Gastrocnemius medialis (tissue), 4 donors: ENCODE data around the gene IQCK. TPM values are rescaled to one million over a fixed set of nuclear protein-coding genes. Genes with fewer than 3 reads are reported as not detected.

Experiments
- ATAC-seq, 2 donors: fragments of 150-250 bp; one replicate each; pipeline ENCODE4 v1.9.1; 2016
- DNase-seq, 2 donors: peaks; one replicate each; pipeline ENCODE4 v3.0.0-alpha.2; 2019
- H3K27ac ChIP-seq, 4 donors: fragments of 200-600 bp; sonication (generic); 1 replicate in 1 of 4; 2 replicates in 3 of 4; pipeline ENCODE4 v1.5.1; 2016 to 2018; ENCODE audit warnings: mild to moderate bottlenecking in 2 of 4, moderate library complexity in 1 of 4
- H3K27me3 ChIP-seq, 3 donors: fragments of 200-600 bp; sonication (generic) in 2 of 3; 1 replicate in 1 of 3; 2 replicates in 2 of 3; pipeline versions ENCODE4 v1.5.1 to v1.6.0; 2016 to 2019; ENCODE audit warnings: mild to moderate bottlenecking in 1 of 3, moderate library complexity in 1 of 3
- H3K36me3 ChIP-seq, 2 donors: fragments of 200-600 bp; sonication (generic) in 1 of 2; one replicate each; pipeline ENCODE4 v1.5.1; 2017 to 2018
- H3K4me1 ChIP-seq, 2 donors: fragments of 200-600 bp; sonication (generic) in 1 of 2; one replicate each; pipeline ENCODE4 v1.5.1; 2016 to 2017; ENCODE audit warnings: mild to moderate bottlenecking in 2 of 2
- H3K4me3 ChIP-seq, 4 donors: fragments of 200-600 bp; sonication (generic) in 3 of 4; 1 replicate in 1 of 4; 2 replicates in 3 of 4; pipeline ENCODE4 v1.5.1; 2016 to 2019; ENCODE audit warnings: mild to moderate bottlenecking in 2 of 4
- H3K9me3 ChIP-seq, 3 donors: fragments of 200-600 bp; sonication (generic) in 2 of 3; 1 replicate in 1 of 3; 2 replicates in 2 of 3; pipeline ENCODE4 v1.5.1; 2016 to 2019
- CTCF ChIP-seq, 5 experiments: fragments of 450-650 bp in 3 of 5; fragments of 200-600 bp in 2 of 5; sonication (generic) in 2 of 5; IDR thresholded peaks in 4 of 5; conservative IDR thresholded peaks in 1 of 5; 1 replicate in 4 of 5; 2 replicates in 1 of 5; pipeline ENCODE4 v1.5.1; 2016 to 2019; ENCODE audit warnings: antibody characterized with exemption in 5 of 5, mild to moderate bottlenecking in 3 of 5, moderate library complexity in 3 of 5
- POLR2A ChIP-seq, 2 donors: fragments of 450-650 bp; IDR thresholded peaks; one replicate each; pipeline ENCODE4 v1.6.1; 2017; ENCODE audit warnings: antibody characterized with exemption in 2 of 2, mild to moderate bottlenecking in 2 of 2, moderate library complexity in 2 of 2
- in situ Hi-C, 4 donors: fragments of 200-750 bp; cut with MboI; loops; one replicate each; pipeline versions ENCODE4 v1.15.0 to v1.8.0; 2017; ENCODE audit warnings: low sequenced_read_pairs in 4 of 4
- intact Hi-C: fragments of 100-400 bp; cut with DNase I; formaldehyde crosslinking; loops from one replicate; pipeline ENCODE4 v1.15.1; 2023; ENCODE audit warnings: low total_unique reads
- total RNA-seq, 4 donors: library from RNA; depleted of rRNA; stranded (reverse); fragments of >200 nt; gene quantifications; one replicate each; pipeline versions ENCODE4 v1.1.0 to v1.2.3, GENCODE V29; 2016

Gene IQCK
- total RNA-seq, 4 donors from 2014 or later: 8.3 to 17.3 (median 9.4) TPM

GRCh38 chr16:19722981-19723380 lies 4.9 kb downstream of the IQCK start:
- no peaks in the 10 kb centered on the region for H3K27me3 ChIP-seq
- H3K4me1 ChIP-seq: peaks cover 9 to 16% of the 10 kb centered on the region in 2 donors
- DNase-seq (no peak), ATAC-seq (no peak)
- no peak overlapping the region for H3K4me3 ChIP-seq
- intact Hi-C loops: no loop called here
- in situ Hi-C loops: no loop called here
- no peaks in the 10 kb centered on the region for H3K9me3 ChIP-seq
- no peaks in the 10 kb centered on the region for H3K36me3 ChIP-seq
- TF ChIP-seq CTCF (IDR thresholded peaks at IDR 0.05 in 4 of 5, conservative IDR thresholded peaks at IDR 0.05 in 1 of 5): no peak
- no peak for TF ChIP-seq POLR2A (IDR thresholded peaks at IDR 0.05)
- no peak overlapping the region for H3K27ac ChIP-seq

- intact Hi-C loops: no loop called here
- in situ Hi-C loops: no loop called here
- no peak for DNase-seq
Measured at GRCh38 chr16:19728636-19728965, 10.5 kb downstream of the IQCK start.

GRCh38 chr16:19733551-19733950 lies 15.5 kb downstream of the IQCK start:
- intact Hi-C loops: no loop called here
- TF ChIP-seq CTCF (IDR thresholded peaks at IDR 0.05 in 4 of 5, conservative IDR thresholded peaks at IDR 0.05 in 1 of 5): no peak

More at GRCh38 chr16:19728636-19728965, 10.5 kb downstream of the IQCK start:
- TF ChIP-seq POLR2A (IDR thresholded peaks at IDR 0.05) (no peak), CTCF (IDR thresholded peaks at IDR 0.05 in 4 of 5, conservative IDR thresholded peaks at IDR 0.05 in 1 of 5) (no peak)
- H3K36me3 ChIP-seq: no peaks in the 10 kb centered on the region
- no peaks in the 10 kb centered on the region for H3K4me1 ChIP-seq
- H3K27me3 ChIP-seq: no peaks in the 10 kb centered on the region
- no peaks in the 10 kb centered on the region for H3K9me3 ChIP-seq
- H3K4me3 ChIP-seq: no peak overlapping the region
- no peak overlapping the region for H3K27ac ChIP-seq
- ATAC-seq: no peak

GRCh38 chr16:19735074-19735867 lies 17.2 kb downstream of the IQCK start:
- Histone ChIP-seq H3K36me3 (no peaks in the 10 kb centered on the region), H3K9me3 (no peaks in the 10 kb centered on the region), H3K4me1 (peaks cover 12 to 19% of the 10 kb centered on the region in 2 donors), H3K27ac (peak overlapping the region in 3 of 4 donors; percentile 3 to 53 (median 45)), H3K4me3 (no peak overlapping the region), H3K27me3 (no peaks in the 10 kb centered on the region)
- TF ChIP-seq POLR2A (IDR thresholded peaks at IDR 0.05) (no peak), CTCF (IDR thresholded peaks at IDR 0.05 in 4 of 5, conservative IDR thresholded peaks at IDR 0.05 in 1 of 5) (no peak)
- in situ Hi-C loops (no loop called here), intact Hi-C loops (no loop called here)
- DNase-seq (peak in 1 of 2 donors; percentile 23), ATAC-seq (peak in 1 of 2 donors; percentile 49)

More at GRCh38 chr16:19733551-19733950, 15.5 kb downstream of the IQCK start:
- ATAC-seq (no peak), DNase-seq (no peak)
- Histone ChIP-seq H3K4me1 (peaks cover 12 to 19% of the 10 kb centered on the region in 2 donors), H3K9me3 (no peaks in the 10 kb centered on the region), H3K36me3 (no peaks in the 10 kb centered on the region), H3K4me3 (no peak overlapping the region), H3K27ac (peak overlapping the region in 2 of 4 donors; percentile 19 to 45), H3K27me3 (no peaks in the 10 kb centered on the region)
- in situ Hi-C loops: no loop called here
